Lower leg skin (tissue), 3 donors: ENCODE results near the gene KCNE5.
"Not testable (repeated sequence)": the region's sequence is repeated elsewhere in the genome, so short reads cannot be mapped to it uniquely, and the experiment has no call there.

Source experiments
- CTCF ChIP-seq, 3 donors: fragments of 450-650 bp; IDR thresholded peaks; one replicate each; pipeline ENCODE4 v1.5.1; 2016; ENCODE audit warnings: antibody characterized with exemption in 3 of 3, mild to moderate bottlenecking in 3 of 3, moderate library complexity in 2 of 3
- POLR2A ChIP-seq, 2 donors: fragments of 450-650 bp; IDR thresholded peaks; one replicate each; pipeline ENCODE4 v1.6.1; 2016 to 2017; ENCODE audit warnings: antibody characterized with exemption in 2 of 2, mild to moderate bottlenecking in 1 of 2, moderate library complexity in 1 of 2

- TF ChIP-seq CTCF, POLR2A (IDR thresholded peaks at IDR 0.05): not testable (repeated sequence)
Observed at GRCh38 chrX:109576083-109576482, 48.9 kb downstream of the KCNE5 start.
